Stimulated activated CD4-positive, alpha-beta T cell treated with anti-CD3 and anti-CD28 coated beads, Interleukin-1b, Interleukin-23, amount 100 ng/mL, for 24 hours (primary cell): Measurements from ENCODE around the gene CLDN20.
"Not testable (repeated sequence)": the region's sequence is repeated elsewhere in the genome, so short reads cannot be mapped to it uniquely, and the experiment has no call there.

ENCODE experiments used
- DNase-seq, 4 experiments: peaks; one replicate each; pipeline ENCODE4 v3.0.0-alpha.2; 2020; ENCODE audit warnings: low read depth in 4 of 4, low spot score in 1 of 4

The CLDN20 gene, protein sequence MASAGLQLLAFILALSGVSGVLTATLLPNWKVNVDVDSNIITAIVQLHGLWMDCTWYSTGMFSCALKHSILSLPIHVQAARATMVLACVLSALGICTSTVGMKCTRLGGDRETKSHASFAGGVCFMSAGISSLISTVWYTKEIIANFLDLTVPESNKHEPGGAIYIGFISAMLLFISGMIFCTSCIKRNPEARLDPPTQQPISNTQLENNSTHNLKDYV

DNA sequence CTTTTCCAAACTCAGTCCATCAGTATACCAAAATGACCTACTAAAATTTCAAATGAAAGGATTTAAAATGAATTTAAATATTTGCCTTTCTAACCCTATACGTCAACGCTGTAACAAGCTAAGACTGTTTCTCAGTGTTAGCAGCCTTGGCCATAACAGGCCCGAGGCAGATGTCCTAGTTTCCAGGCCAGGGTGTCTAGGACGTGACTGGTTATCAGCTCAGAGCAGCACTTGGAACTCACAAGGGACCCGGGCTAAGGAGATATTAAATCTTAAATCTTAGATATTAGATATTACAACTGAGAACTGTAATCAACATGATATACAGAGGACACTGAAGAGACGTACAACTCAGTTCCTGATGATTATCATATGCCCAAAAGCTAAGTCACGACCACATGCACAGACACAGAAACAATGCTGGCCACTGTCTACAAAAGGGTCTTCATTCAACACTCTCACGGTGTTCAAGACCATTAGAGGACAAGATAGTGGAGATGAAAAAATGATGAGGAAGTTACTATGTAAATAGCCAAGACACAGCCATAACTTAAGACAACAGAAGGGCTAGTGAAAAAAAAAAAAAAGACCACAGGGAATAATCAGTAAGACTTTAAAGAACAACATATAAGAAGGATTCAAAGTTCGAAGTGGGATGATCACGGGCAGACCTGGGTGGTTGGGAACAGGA is at the start of gene CLDN20:
TSS of gene CLDN20 (plus strand) at position 641 of the 691 bp plus-strand sequence. CDS start 11,707 bp downstream, outside the sequence.
- no peak for DNase-seq

DNA sequence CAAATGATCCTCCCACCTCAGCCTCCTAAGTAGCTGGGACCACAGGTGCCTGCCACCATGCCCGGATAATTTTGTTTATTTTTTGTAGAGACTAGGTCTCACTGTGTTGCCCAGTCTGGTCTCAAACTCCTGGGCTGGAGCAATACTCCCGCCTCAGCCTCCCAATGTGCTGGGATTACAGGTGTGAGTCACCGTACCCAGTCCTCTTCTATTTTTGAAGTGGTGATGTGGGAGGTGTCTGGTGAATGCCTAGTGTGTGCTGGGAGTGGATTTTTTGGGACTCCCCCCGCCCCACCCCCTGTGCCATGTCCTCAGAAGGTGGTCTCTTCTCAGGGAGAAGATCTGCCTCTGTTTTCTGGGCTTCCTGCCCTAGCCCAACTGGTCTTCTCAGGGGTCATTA is 47.9 kb upstream of the CLDN20 start:
- DNase-seq = no peak

DNA sequence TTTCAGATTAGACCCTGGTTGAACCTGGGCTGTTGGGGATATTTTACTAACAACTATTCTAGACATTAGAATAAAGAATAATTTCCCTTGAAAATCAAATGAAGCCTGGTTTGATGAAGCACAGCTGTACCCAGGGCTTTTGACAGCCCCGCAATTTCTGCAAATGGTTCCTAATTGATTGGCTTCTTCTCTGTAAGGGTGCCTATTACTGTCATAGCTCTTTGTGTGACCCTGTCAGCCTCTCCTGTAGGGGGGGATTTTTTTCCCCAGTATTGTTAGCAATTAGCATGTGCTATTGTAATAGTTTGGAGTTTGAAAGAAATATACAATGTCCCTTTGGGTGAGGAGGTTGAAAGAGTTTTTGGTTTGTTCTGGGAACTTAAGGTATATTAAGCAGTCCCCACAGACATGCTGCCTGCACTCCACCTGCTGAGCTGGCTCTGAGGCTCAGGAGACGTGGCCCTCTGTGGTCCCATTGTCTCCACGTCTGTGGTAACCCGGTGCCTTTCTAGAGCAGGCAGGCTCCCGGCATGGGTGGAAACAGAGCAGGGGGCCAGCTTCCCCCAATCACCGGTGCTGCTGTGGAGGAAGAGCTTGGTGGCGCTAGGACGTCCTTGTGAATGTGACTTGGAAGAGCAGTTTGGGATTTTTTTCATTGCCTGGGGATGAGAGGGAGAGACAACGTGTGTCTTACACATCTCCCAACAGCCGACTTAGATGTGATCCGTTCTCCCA is 47.3 kb upstream of the CLDN20 start:
- no peak for DNase-seq

DNA sequence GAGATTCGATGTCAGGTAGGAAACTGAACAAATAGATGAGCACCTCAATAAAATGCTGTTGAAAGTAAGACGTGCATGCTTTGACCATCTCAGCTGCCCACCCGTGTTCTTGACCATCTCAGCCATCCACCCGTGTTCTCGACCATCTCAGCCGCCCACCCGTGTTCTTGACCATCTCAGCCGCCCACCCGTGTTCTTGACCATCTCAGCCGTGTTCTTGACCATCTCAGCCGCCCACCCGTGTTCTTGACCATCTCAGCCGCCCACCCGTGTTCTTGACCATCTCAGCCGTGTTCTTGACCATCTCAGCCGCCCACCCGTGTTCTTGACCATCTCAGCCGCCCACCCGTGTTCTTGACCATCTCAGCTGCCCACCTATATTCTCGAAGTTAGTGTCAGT is 45.1 kb upstream of the CLDN20 start:
- not testable (repeated sequence) for DNase-seq

DNA sequence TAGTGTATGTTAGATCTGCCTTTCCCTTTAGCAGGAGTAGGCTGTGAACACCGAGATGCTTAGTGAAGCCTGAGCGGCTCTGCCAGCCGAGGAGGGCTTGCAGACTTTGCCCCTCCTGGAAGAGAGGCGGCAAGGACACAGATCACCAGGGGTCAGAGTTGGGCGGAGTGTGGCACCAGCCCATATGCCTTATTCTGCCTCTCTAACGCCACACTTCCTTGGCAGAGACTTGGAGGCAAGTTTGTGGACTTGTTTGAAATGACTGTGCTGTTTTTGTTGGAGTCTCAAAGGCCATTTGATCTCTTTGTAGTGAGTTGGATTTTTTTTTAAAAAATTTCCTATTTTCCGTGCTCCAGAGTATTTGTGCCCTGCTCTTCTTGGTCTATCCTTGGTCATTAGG is 44.5 kb upstream of the CLDN20 start:
- DNase-seq = no peak

DNA sequence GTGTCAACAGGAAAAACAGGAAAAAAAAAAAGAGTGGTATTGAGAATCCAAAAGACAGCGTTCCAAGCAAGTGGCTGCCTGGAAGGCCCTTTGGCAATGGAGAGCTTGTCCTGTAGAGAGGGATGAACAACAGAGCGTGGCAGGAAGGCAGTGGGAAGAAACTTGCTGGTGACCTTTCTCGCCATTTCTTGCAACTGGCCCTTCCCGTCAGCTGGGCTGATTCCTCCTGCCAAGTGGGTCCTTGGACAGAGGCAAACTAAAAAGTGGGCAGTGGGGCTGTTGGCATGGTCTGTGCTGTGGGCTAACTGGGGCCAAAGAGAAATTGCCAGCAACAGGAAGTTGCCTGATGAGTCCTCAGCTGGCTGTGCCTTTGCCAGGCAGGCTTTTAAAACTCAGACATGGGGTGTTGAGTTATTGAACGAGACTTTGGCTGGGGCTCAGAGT is 43.9 kb upstream of the CLDN20 start:
- DNase-seq = no peak

DNA sequence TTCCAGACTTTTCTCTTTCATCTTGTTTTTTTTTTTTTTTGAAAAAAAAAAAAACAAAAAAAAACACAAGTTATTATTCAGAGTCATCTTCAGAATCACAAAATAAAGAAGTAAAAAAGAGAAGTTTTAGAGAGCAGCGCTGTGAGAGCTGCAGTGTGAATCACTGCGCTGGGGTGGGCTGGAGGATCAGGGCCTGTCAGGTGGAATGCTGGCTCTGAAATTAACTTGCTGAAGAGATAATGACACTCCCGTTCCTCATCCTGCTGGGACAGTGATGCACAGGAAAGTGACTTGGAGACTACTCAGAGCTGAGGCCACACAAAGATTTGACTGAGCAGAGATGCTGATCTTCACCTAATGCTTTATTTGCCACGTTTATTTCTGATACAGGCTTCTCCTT is 42.7 kb upstream of the CLDN20 start:
- DNase-seq = no peak

DNA sequence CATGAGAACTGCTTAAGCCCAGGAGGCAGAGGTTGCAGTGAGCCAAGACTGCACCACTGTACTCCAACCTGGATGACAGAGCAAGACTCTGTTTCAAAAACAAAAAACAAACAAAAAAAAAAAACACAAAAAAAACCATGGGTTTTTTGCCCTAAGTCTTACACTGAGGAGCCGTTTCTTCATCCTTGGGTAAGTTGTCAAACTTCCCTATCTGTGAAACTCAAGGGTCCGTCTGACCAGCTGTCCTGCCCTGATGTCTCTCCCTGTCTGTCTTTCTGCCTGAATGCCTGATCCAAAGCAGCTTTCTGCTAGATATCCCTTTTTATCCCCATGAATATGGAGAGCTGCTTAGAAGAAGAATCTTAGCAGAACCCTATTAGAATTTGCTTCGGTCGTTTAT is 41.3 kb upstream of the CLDN20 start:
- DNase-seq = no peak

DNA sequence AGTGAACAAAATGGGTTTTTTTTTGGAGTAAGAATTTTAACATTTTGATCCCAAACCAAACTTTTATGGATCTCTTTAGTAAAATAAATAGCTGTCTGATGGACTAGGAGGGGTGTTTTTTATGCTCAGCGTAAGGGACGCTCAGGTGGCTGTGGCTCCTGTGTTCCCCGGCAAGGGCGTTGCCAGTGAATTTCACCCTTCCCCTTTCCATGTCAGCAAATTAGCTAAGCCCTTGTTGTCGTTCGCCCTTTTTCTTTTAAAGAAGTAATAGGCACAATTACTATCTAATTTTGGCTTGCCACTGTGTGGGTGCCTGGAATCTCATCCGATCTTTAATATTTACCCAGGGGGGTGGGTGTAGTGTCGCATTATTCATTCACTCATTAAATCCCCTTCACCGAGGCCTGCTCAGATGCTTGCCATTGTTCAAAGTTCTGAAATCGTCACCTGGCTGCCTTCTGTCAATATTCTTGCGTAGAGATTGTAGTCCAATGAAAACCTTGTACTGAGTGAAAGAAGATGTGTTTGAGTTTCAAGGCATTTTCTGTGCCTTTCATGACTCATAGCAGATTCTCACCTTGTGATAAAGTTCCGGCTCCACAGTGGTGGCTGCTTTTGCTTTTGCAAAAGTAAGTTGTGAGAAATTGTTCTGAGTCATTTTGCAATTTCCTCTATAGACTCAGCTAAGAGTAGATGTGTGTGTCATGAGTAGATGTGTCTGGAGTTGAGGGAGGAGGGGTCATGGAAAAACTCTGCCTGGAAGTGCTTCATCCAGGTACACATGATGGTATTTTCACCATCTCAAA is 40.0 kb upstream of the CLDN20 start:
- DNase-seq = peak in 3 of 4 experiments; percentile 18 to 42 (median 33)

DNA sequence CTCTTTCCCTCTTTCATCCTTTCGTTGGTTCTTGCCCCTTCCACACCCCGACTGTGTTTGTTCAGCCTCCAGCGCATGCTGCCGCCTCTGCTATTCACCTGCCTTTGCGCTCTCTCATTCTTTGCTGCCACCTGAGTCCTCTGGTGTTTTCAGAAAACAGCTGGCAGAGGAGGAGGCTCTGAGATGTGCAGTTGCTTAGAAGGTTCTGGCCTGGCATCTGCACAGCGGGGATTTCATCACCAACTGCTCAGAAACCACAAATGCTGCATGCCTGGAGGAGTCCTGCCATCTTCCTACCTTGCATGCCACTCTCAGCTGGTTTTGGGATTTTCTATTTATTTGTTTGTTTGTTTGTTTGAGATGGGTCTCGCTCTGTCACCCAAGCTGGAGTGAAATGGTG is 39.2 kb upstream of the CLDN20 start:
- DNase-seq = no peak

DNA sequence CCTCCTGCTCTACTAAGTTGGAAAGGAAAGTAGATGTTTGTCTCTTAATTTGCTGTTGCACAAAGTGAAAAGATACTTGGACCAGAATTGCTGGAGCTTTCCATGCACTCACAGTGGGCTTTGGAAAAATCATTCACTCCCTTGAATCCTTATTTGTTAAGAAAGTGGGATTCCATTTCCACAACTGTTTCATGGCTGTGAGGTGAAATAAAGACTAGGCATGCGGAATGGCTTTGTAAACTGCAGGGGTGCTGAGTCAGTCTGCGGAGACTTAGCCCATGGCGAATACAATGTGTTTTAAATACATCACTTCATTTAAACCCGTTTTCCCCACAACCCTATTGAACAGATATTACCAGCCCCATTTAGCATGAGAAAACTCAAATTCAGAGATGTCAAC is 36.8 kb upstream of the CLDN20 start:
- DNase-seq = no peak

DNA sequence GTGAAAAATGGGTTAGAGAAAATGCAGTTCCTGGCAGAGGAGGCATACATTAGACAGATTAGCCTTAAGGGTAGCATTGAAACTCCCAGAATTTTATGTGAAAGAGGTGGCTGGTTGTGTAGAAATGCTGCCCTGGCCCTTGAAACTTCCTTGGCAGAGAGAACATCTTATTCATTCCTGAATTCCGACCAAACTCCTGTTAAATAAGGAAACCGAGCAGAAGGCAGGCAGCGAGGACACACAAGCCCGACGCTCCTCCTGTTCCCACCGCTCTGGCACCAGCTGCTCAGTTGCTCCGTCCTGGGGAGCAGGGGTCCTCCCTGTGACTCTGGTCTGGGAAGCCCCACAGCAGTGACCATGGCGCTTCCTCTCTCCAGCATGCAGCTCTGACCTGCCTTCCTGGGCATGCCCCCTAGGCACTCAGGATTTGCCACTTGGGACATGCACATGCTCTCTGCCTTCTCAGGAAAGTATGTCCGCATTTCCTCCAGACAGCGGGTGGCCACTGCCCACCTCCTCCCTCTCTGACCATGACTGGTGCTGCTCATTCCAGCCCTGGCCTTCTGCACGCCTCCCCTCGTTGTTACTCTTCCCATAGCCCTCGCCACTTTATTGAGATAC is 35.2 kb upstream of the CLDN20 start:
- DNase-seq = no peak

DNA sequence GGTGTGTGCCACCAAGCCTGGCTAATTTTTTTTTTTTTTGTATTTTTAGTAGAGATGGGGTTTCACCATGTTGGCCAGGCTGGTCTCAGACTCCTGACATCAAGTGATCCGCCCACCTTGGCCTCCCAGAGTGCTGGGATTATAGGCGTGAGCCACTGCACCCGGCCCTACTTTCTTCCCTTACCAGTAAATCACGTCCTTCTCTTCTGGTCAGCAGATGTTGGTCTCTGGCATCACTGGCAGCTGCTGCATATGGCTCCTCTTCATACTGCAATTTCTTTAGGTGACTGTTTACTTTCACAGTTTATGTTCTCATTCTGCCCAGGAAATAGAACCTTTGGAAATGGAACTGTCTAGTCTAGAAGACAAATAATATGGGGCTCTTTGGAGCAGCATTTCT is 32.8 kb upstream of the CLDN20 start:
- DNase-seq = not testable (repeated sequence)

DNA sequence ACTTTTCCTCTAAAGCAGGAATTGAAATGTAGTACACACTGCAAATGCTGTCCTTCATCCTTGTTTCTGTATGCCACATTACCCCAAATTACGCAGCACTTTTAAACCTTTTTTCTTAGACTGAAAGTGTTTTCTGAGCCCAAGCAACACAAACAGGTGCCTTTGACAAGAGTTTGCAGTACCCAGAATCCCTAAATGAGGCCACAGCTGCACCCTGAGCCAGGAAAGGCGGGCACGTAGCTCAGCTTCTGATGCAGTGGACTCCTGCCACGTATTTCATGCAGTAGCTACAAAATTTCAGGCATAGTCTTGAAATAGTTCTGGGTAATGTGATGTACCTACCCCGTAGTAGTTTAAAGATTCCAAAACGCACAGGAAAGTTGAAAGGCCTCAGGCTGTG is 31.0 kb upstream of the CLDN20 start:
- DNase-seq = no peak

DNA sequence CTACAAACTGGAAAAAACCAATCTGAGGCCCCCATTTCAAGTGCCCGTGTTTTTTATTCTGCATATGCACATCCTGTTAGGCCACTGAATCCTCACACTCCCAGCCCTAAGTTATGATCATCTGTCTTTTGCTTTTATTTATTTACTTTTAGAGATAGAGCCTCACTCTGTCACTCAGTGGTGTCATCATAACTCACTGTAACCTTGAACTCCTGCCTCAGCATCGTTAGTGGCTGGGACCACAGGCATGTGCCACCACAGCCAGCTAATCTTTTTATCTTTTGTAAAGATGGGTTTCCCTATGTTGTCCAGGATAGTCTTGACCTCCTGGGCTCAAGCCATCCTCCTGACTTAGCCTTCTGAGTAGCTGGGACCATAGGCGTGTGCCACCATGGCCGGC is 29.6 kb upstream of the CLDN20 start:
- no peak for DNase-seq

DNA sequence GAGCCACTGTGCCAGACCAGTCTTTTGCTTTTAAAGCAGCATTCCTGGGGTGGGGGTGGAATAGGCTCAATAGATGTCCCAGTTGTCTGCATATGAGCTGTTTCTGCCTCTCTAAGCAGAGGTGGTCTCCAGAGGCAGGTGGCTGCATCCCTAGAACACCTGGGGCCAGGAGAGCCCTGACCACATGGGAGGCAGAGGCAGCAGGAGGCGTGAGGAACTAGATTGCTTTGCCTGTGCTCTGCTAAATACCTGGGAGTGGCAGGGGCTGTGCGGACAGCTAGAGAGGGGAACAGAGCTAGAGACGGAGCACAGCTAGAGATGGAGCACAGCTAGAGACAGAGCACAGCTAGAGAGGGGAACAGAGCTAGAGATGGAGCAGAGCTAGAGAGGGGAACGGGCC is 29.1 kb upstream of the CLDN20 start:
- no peak for DNase-seq

DNA sequence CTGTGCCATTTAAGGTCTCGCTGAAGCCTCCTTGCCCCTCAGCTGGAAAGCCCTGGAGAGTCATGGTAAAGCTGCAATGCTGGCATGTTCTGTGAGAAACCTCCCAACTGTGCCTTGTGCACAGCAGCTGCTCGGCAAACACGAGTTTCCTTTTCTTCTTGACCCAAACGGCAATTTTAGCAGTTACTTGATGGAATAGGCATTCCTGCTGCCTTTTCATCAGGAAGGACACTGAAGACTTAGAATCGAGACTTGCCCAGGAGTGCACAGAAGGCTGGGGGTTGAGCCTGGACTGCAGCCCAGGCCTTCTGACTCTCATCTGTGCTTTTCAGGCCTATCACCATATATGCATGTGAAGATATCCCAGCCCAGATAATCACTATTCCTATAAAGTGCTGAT is 28.7 kb upstream of the CLDN20 start:
- DNase-seq = no peak

DNA sequence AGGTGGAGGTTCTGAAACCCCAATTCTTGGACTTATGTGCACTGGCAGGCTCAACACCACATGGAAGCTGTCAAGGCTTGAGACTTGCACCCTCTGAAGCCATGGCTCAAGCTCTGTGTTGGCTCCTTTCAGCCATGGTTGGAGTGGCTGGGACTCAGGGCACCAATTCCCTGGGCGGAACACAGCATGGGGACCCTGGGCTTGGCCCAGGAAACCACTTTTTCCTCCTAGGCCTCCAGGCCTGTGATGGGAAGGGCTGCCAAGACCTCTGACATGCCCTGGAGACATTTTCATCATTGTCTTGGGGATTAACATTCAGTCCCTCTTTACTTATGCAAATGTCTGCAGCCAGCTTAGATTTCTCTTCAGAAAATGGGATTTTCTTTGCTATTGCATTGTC is 26.2 kb upstream of the CLDN20 start:
- no peak for DNase-seq

DNA sequence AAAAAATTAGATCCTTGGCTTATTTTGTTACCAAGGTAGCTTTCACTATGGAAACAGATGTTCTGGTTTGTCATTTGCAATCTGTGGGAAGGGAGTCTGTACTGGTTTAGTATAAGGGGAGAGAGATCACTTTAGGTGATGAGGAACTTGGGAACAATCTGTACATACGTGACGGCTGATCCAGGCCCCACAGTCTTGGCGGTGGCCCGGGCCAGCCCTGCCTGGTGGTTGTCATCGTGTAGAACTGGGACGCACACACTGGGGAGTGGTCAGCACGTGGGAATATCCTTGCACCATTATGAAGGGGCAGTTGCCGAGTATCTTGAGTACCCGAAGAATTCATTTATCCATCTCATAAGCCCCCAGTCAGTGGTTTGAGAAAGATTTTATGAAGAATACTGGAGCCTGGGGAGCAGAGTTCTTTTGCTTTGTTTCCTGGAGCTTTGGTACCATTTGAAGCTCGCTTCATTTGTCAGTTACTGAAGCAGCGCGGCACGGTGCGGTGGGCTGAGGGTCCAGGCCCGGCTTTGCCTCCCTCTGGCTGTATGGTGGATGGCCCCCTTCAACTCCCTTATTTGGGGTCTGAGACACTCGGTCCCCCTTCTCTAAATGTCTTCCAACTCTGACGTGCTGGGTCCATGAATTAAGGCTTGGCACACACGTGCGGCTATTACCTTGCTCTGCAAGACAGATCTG is 22.8 kb upstream of the CLDN20 start:
- DNase-seq = no peak

DNA sequence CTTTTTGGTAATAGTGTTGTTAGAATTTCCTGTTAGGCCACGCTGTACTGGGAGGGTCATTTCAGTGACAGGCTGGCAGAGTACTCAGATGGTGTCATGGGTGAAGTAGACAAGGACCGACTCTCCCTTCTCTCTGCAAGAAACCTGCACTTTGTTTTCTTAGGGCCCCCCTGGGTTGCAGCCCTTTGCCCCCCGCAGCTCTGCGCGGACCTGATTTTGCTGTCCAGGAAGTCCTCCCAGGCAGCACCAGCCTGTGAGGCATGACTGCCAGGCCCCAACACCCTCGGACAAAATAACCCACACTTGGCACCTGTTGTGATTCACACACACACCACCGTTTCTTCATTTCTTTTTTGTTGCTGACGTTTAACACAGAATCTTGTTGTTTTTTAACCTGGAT is 21.8 kb upstream of the CLDN20 start:
- no peak for DNase-seq
